Activated T-cell treated with anti-CD3 and anti-CD28 coated beads for 48 hours (primary cell): ENCODE measurements around the gene BIRC6.

Experiments
- DNase-seq: peaks from one replicate; pipeline ENCODE4 v3.0.0-alpha.2; 2020; ENCODE audit warnings: low read depth

BIRC6 gene

DNA sequence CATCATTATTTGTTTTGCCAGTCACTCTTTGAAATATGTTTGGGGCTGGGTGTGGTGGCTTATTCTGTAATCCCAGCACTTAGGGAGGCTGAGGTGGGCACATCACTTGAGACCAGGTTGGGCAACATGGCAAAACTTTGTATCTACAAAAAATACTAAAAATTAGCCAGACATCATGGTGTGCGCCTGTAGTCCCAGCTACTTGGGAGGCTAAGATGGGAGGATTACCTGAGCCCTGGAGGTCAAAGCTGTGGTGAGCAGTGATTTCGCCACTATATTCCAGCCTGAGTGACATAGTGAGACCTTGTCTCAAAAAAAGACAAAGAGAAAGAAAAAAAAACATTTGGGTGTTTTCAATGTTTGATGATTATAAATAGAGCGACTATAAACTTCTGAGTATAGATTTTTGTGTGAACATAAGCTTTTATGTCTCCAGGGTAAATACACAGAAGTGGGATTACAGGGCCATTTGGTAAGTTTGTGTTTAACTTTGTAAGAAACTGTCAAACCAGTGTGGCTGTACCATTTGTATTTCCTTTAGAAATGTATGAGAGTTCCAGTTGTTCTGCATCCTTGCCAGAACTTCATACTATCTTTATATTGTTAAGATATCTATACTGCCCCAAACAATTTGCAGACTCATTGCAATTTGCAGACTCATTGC, 15.8 kb downstream of the BIRC6 start:
- DNase-seq, result no peak

GRCh38 chr2:32375228-32375892, 18.5 kb downstream of the BIRC6 start:
- no peak for DNase-seq

- no peak for DNase-seq
Measured at GRCh38 chr2:32376756-32377155, 19.9 kb downstream of the BIRC6 start.

- no peak for DNase-seq
Measured at GRCh38 chr2:32377928-32378327, 21.1 kb downstream of the BIRC6 start.

- DNase-seq, result no peak
Measured at GRCh38 chr2:32379352-32379751, 22.5 kb downstream of the BIRC6 start.

GRCh38 chr2:32383858-32384257, 27.0 kb downstream of the BIRC6 start:
- DNase-seq, result no peak

- no peak for DNase-seq
Measured at GRCh38 chr2:32384529-32384928, 27.7 kb downstream of the BIRC6 start.

DNA sequence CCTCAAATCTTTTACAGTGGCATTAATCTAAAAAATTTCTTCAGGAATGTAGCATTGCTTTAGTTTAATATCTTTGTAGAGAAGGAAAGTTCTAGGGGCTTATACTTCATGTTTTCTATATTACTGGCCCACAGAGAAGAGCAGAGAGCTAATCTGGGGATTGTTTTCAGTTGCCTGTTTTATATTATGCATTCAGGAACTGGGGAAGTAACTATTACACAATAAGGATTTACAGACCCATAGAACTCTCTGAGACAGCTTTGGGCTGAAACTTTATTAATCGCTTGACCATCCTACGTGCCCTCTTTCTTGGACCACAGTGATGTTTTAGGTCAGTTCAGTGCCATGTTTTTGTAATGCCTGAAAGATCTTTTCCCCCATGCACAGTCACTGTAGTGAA, 29.9 kb downstream of the BIRC6 start:
- DNase-seq, result no peak

- no peak for DNase-seq
Measured at GRCh38 chr2:32399221-32399620, 42.4 kb downstream of the BIRC6 start.

DNA sequence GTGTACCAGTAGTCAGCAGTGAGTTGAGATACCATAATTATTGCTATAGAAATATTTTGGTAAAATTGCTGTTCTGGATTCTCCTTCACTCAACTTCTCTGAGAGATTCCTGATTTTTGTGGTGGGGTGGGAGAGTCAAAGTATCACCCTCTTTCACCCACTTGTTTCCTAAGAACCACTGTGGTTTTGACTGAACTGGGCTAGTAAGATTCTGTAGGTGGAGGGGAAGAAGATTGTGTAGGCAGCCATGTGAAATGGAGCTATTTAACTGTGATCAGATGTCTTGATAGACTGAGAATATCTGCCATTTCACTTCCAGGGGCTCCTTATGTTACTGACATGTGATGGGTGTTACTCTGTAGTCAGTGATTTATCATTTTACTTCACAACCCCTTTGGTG, 45.3 kb downstream of the BIRC6 start:
- no peak for DNase-seq

DNA sequence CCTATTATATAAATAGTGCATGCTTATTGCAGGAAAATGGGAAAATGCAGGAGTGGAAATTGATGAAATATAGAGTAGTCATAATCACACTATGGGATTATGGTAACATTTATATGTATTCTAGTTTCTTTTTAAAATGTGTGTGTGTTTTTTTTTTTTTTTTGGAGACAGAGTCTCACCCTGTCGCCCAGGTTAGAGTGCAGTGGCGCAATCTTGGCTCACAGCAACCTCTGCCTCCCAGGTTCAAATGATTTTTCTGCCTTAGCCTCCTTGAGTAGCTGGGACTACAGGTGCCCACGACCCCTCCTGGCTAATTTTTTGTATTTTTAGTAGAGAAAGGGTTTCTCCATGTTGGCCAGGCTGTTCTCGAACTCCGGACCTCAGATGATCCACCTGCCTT, 47.0 kb downstream of the BIRC6 start:
- DNase-seq, result no peak

DNA sequence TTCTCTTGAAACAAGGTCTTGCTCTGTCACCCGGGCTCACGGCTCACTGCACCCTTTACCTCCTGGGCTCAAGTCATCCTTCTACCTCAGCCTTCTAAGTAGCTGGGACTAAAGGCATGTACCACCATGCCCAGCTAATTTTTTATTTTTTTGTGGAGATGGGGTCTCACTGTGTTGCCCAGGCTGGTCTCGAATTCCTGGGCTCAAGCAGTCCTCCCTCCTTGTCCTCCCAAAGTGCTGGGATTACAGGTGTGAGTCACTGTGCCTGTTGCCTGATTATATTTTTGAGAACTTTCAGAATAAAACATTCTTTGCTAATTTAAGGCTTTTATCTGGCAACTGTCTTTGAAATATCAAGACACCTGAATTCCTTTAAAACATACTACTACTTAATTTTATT, 47.9 kb downstream of the BIRC6 start:
- no peak for DNase-seq

DNA sequence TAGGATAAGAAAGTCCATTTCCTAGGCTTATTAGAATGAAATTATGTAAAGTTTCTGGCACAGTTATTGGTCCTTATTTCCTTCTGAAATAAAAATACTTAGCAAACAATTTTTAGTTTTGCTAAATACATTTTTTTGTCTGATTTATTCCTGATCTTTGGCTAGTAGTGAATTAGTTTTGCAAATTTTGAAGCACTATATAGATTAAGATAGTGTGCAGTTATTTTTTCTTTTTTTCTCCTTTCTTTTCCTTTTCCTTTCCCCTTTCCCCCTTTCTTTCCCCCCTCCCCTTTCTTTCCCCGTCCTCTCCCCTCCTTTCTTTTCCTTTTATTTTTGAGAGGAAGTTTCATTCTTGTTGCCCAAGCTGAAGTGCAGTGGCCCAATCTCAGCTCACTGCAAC, 59.7 kb downstream of the BIRC6 start:
- DNase-seq, result no peak

DNA sequence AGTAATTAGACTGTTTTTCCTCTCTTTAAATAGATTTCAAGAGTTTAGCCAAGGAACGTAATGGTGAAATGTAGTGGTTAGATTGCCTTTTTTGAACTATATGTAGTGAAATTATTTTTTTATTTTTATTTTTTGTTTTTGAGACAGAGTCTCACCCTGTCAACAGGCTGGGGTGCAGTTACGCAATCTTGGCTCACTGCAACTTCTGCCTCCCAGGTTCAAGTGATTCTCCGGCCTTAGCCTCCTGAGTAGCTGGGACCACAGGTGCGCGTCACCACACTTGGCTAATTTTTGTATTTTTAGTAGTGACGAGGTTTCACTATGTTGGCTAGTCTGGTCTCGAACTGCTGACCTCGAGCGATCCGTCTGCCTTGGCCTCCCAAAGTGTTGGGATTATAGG, 60.8 kb downstream of the BIRC6 start:
- no peak for DNase-seq

GRCh38 chr2:32418778-32419177, 62.0 kb downstream of the BIRC6 start:
- no peak for DNase-seq

- DNase-seq, result no peak
Measured at GRCh38 chr2:32422133-32422532, 65.3 kb downstream of the BIRC6 start.

- no peak for DNase-seq
Measured at GRCh38 chr2:32423536-32423935, 66.7 kb downstream of the BIRC6 start.

GRCh38 chr2:32424739-32425138, 67.9 kb downstream of the BIRC6 start:
- no peak for DNase-seq

DNA sequence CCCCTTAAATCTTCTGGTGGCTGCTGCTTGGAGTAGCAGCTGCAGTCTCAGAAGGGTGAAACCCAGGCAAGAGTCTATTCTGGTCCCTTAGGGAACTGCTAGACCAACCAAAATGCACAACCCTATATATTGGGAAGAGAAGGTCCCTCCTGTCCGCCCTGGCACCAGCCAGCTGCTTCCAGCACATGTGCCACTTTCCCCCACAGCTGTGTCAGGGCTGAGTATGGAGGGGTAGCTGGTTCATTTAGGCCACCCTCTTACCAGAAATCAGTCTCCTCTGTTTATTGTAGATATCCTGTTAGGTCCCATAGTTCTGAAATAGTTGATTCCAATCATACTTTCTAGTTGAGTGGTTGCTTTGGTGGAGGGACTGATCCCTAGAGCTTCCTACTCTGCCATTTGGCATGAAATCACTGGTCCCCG, 68.9 kb downstream of the BIRC6 start:
- no peak for DNase-seq

GRCh38 chr2:32427672-32428610, 71.1 kb downstream of the BIRC6 start:
- no peak for DNase-seq

DNA sequence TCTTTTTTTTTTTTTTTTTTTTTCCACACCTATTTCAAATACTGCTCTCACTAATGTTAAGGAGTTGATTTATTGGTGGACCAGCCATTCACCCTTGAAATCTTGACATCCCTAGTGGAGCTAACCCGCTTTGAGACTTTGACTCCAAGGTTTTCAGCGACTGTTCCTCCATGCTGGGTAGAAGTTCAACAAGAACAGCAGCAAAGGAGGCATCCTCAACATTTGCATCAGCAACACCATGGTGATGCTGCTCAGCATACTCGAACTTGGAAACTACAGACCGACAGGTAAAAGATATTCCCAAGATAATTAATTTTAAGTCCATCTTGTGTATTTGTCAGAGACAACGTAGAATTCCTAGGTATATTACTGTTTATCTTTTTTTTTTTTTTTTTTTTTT, 74.0 kb downstream of the BIRC6 start:
- no peak for DNase-seq

DNA sequence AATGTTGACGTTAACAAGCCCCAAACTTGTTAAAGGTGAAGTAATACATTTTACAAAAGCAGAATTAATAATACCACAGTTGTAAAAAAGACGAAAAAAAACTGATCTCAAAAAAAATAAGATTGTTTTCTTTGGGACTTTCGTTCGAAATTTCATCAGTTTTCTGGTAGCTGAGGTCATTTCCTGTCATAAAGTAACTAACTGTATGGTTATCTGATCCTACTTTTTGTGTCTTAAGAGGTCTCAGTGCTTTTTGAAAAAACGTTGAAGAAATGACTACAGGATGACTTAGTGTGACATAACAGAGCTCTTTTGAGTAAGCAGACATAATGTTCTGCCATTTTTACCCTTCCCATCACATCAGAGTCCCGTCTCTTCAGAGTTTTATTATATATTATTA, 79.3 kb downstream of the BIRC6 start:
- DNase-seq, result no peak

DNA sequence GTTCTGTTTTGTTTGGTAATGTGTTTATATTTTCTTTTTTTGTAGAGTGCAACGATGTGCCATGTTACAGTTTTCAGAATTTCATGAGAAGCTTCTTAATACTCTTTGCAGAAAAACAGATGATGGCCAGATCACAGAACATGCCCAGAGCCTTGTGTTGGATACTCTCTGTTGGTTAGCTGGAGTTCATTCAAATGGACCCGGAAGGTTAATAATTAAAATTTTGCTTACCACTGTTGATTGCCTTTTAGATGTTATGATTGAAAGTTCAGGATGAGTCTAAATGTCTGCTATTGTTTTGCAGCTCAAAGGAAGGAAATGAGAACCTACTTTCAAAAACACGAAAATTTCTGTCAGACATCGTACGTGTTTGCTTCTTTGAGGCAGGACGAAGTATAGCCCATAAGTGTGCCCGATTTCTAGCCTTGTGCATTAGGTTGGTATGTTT, 85.2 kb downstream of the BIRC6 start:
- no peak for DNase-seq
